ENCODE data around the gene CSAD.
"Not testable (repeated sequence)": the region's sequence is repeated elsewhere in the genome, so short reads cannot be mapped to it uniquely, and the experiment has no call there.

Gene CSAD

DNA sequence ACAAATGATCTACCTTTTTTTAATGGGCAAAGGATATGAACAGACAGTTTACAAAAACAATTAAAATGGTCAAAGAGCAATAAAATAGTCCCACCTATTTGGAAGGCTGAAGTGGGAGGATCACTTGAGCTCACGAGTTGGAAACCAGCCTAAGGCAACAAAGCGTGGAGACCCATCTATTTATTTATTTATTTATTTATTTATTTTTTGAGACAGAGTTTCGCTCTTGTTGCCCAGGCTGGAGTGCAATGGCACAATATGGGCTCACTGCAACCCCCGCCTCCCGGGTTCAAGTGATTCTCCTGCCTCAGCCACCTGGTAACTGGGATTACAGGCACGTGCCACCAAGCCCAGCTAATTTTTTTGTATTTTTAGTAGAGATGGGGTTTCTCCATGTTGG lies 3.3 kb downstream of the CSAD start:
- H3K27ac ChIP-seq (ENCODE audit: low read depth, low read length); H3K4me3 ChIP-seq (ENCODE audit: low read depth, low read length); H3K9ac ChIP-seq (ENCODE audit: low read length); H3K9me3 ChIP-seq (ENCODE audit: control insufficient read depth, insufficient read depth, low read depth, low read length); H3K36me3 ChIP-seq (ENCODE audit: control insufficient read depth, insufficient read depth, low read length): not testable (repeated sequence)
- H3K27me3 ChIP-seq (ENCODE audit: control insufficient read depth, insufficient read depth, low read length): peaks cover 71% of the 10 kb centered on the region
- peaks cover 19% of the 10 kb centered on the region for H3K4me1 ChIP-seq (ENCODE audit: control insufficient read depth, insufficient read depth, low read length)

DNA sequence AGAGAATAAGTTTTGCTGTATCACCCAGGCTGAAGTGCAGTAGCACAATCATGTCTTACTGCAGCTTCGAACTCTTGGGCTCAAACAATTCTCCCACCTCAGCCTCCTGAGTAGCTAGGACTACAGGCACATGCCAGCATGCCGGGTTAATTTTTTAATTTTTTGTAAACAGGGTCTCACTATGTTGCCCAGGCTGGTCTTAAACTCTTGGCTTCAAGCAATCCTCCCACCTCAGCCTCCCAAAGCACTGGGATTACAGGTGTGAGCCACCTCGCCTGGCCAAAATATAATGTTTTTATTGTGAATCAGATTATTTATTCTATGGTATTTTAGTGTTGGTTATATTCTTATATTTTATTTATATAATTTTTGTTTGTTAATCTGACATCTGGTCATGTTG lies 4.0 kb downstream of the CSAD start:
- Histone ChIP-seq H3K4me3 (ENCODE audit: low read depth, low read length) (no peak overlapping the region), H3K27me3 (ENCODE audit: control insufficient read depth, insufficient read depth, low read length) (peaks cover 78% of the 10 kb centered on the region), H3K9ac (ENCODE audit: low read length) (no peak overlapping the region), H3K27ac (ENCODE audit: low read depth, low read length) (no peak overlapping the region), H3K4me1 (ENCODE audit: control insufficient read depth, insufficient read depth, low read length) (peaks cover 19% of the 10 kb centered on the region), H3K9me3 (ENCODE audit: control insufficient read depth, insufficient read depth, low read depth, low read length) (no peaks in the 10 kb centered on the region), H3K36me3 (ENCODE audit: control insufficient read depth, insufficient read depth, low read length) (peaks cover 1% of the 10 kb centered on the region; the same call in 1 of the 2 replicates)

DNA sequence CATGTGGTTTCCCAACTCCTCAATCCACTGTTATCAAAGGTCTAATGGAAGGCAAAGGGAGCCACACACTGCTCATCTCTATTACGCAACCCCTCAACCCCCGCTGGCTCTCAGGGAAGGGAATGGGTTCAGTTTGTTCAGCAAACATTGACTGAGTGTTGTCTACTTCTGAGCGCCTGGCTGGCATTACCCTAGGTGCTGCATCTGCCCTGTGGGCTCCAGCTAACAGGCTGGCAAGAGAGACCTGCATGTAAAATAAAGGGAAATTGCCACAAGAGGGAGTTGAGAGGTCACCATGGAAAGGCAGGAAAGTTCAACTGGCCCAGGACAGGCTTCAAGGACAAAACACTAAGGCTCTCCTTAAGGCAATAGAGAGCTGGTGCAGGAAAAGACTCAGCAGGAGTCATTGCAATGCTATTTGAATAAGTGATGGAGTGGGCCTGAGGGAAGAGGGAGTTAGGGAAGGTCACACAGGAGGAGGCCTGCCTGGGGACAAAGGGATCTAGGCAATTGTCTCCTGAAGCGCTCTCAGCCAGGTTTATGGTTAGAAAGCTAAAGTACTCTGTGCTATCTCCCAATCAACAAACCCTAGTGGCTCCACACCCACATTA lies 5.7 kb downstream of the CSAD start:
- peaks cover 20% of the 10 kb centered on the region for H3K4me1 ChIP-seq (ENCODE audit: control insufficient read depth, insufficient read depth, low read length)
- H3K9me3 ChIP-seq (ENCODE audit: control insufficient read depth, insufficient read depth, low read depth, low read length): no peaks in the 10 kb centered on the region
- no peak overlapping the region for H3K27ac ChIP-seq (ENCODE audit: low read depth, low read length)
- no peak overlapping the region for H3K9ac ChIP-seq (ENCODE audit: low read length)
- peaks cover 96% of the 10 kb centered on the region for H3K27me3 ChIP-seq (ENCODE audit: control insufficient read depth, insufficient read depth, low read length)
- no peaks in the 10 kb centered on the region for H3K36me3 ChIP-seq (ENCODE audit: control insufficient read depth, insufficient read depth, low read length)
- no peak overlapping the region for H3K4me3 ChIP-seq (ENCODE audit: low read depth, low read length)

DNA sequence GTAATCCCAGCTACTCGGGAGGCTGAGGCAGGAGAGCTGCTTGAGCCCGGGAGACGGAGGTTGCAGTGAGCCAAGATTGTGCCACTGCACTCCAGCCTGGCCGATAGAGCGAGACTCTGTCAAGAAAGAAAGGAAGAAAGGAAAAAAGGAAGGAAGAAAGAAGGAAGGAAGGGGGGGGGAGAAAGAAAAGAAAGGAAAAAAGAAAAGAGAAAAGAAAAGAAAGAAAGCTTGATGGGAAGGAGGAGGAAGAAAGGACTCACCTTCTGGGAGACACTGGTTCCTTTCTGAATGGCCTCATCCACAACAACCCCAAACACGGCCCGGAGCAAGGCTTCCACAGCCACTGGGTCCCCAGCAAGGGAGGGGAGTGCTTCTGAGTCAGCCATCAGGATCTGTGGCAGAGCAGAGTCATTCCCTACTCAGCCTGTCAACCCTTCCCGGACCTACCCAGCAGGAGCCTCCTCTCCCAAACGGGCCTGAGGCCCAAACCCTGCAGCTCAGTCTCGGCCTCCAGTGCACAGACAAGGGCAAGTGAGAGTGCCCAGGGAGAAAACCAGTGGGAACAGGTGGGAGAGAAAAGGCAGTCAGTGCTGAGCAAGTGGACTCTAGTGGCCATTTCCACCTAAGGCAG lies 7.5 kb downstream of the CSAD start:
- Histone ChIP-seq H3K9ac (ENCODE audit: low read length) (no peak overlapping the region), H3K36me3 (ENCODE audit: control insufficient read depth, insufficient read depth, low read length) (no peaks in the 10 kb centered on the region), H3K4me1 (ENCODE audit: control insufficient read depth, insufficient read depth, low read length) (peaks cover 17% of the 10 kb centered on the region), H3K9me3 (ENCODE audit: control insufficient read depth, insufficient read depth, low read depth, low read length) (no peaks in the 10 kb centered on the region), H3K27ac (ENCODE audit: low read depth, low read length) (no peak overlapping the region), H3K27me3 (ENCODE audit: control insufficient read depth, insufficient read depth, low read length) (peaks cover 85% of the 10 kb centered on the region), H3K4me3 (ENCODE audit: low read depth, low read length) (no peak overlapping the region)

DNA sequence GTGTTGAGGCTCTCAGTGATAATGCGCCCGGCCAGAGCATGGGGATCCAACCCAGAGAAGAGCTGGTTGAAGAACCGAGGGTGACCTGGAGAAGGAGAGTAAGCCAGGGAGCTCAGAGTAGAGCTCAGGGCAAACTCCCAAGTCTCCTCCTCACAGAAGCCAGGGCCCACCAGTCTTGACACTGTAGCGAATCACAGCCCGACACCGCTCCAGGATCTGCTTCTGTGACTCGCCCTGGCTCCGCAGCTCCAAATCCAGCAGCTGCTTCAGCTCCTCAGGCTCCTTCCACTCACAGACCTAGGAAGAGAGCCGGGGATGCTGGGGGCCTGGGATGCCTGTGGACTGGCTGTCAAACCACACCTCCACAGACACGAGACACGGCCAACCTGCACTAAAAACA lies 8.4 kb downstream of the CSAD start:
- Histone ChIP-seq H3K9me3 (ENCODE audit: control insufficient read depth, insufficient read depth, low read depth, low read length) (no peaks in the 10 kb centered on the region), H3K36me3 (ENCODE audit: control insufficient read depth, insufficient read depth, low read length) (no peaks in the 10 kb centered on the region), H3K27me3 (ENCODE audit: control insufficient read depth, insufficient read depth, low read length) (peaks cover 78% of the 10 kb centered on the region), H3K27ac (ENCODE audit: low read depth, low read length) (no peak overlapping the region), H3K9ac (ENCODE audit: low read length) (no peak overlapping the region), H3K4me1 (ENCODE audit: control insufficient read depth, insufficient read depth, low read length) (peaks cover 17% of the 10 kb centered on the region), H3K4me3 (ENCODE audit: low read depth, low read length) (no peak overlapping the region)

DNA sequence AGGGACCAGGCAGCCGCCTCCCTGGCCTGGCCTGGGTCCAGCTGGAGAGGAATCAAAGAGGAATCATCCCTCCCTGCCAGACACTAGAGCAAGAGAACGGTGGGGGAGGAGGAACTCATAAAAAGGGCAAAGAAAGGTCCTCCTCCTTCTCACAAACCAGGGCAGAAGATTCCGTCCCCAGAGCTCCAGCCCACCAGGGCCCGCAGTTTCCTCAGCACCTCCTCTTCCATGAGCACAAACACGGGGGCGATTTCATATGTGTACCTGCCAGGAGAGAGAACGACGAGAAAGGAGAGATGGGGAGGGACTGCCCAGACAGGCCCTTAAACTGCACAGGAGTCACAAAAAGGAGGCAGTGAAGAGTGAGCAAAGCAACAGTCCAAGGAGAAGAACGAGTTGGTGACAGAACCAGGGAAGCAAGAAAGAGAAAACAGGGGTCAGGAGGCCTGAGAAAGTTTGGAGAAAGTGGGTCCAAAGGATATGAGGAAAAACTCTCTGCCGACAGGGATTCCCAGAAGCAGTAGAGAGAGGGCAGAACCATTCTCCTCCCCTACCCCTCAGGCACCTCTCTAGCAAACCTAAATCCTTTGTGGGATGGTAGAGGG lies 8.9 kb downstream of the CSAD start:
- Histone ChIP-seq H3K9ac (ENCODE audit: low read length) (no peak overlapping the region), H3K27ac (ENCODE audit: low read depth, low read length) (no peak overlapping the region), H3K4me3 (ENCODE audit: low read depth, low read length) (no peak overlapping the region), H3K36me3 (ENCODE audit: control insufficient read depth, insufficient read depth, low read length) (no peaks in the 10 kb centered on the region), H3K27me3 (ENCODE audit: control insufficient read depth, insufficient read depth, low read length) (peaks cover 78% of the 10 kb centered on the region), H3K4me1 (ENCODE audit: control insufficient read depth, insufficient read depth, low read length) (peaks cover 17% of the 10 kb centered on the region), H3K9me3 (ENCODE audit: control insufficient read depth, insufficient read depth, low read depth, low read length) (no peaks in the 10 kb centered on the region)

DNA sequence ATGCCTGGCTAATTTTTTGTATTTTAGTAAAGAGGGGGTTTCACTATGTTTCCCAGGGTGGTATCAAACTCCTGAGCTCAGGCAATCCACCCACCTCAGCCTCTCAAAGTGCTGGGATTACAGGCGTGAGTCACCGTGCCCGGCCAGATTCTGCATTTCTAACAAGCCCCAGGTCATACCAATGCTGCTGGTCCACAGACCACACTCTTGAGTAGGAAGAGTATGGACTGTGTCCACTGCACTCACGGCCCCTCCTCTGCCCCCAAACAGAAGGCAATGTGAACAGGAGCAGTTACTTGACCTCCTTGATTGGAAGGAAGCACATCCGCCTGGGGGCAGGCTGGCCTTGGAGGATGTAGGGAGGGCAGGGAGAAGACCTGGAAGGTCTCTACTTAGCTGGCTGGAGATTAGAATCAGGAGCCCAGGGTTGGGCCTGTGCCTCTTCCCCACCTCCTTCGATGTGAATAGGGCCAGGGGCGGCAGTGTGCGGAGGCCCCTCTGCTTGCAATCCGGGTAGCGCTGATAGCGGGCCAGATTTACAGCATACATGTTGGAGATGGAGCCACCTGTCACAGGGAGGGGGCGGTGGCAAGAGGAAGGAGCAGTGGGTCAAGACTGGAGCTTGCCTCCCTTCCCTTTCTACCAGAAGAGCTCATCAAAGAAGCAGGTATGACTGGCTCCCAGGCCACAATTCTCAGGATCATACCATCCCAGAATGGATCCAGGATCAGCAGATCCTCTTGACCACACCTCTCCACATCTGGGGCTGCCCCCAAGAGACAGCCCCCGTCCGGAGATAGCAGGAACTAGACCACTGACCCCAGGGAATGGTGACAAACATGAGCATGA lies 9.6 kb downstream of the CSAD start:
- Histone ChIP-seq H3K4me3 (ENCODE audit: low read depth, low read length) (no peak overlapping the region), H3K4me1 (ENCODE audit: control insufficient read depth, insufficient read depth, low read length) (peaks cover 17% of the 10 kb centered on the region), H3K36me3 (ENCODE audit: control insufficient read depth, insufficient read depth, low read length) (no peaks in the 10 kb centered on the region), H3K27me3 (ENCODE audit: control insufficient read depth, insufficient read depth, low read length) (peaks cover 77% of the 10 kb centered on the region), H3K27ac (ENCODE audit: low read depth, low read length) (no peak overlapping the region), H3K9ac (ENCODE audit: low read length) (no peak overlapping the region), H3K9me3 (ENCODE audit: control insufficient read depth, insufficient read depth, low read depth, low read length) (no peaks in the 10 kb centered on the region)

DNA sequence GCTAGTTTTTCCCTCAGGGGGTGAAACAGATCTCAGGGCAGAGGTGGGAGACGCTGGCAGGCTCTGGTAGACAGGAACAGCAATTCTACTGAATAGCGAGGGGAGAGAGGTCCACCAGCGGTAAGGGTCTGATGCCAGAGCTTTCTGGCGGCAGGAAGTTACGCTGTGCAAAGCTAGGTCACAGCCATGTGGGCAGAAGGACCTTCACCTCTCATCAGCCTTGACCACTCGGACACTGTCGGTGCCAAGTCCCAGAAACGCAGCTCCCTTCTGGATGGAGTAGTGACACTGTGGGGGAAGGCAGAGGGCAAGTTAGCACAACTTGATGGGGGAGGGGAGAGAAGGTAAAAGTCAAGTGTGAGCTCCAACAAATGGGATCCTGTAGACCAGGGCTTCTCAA lies 10.5 kb downstream of the CSAD start:
- Histone ChIP-seq H3K27ac (ENCODE audit: low read depth, low read length) (no peak overlapping the region), H3K4me3 (ENCODE audit: low read depth, low read length) (no peak overlapping the region), H3K9ac (ENCODE audit: low read length) (no peak overlapping the region), H3K36me3 (ENCODE audit: control insufficient read depth, insufficient read depth, low read length) (no peaks in the 10 kb centered on the region), H3K27me3 (ENCODE audit: control insufficient read depth, insufficient read depth, low read length) (peaks cover 69% of the 10 kb centered on the region), H3K4me1 (ENCODE audit: control insufficient read depth, insufficient read depth, low read length) (peaks cover 11% of the 10 kb centered on the region), H3K9me3 (ENCODE audit: control insufficient read depth, insufficient read depth, low read depth, low read length) (no peaks in the 10 kb centered on the region)

DNA sequence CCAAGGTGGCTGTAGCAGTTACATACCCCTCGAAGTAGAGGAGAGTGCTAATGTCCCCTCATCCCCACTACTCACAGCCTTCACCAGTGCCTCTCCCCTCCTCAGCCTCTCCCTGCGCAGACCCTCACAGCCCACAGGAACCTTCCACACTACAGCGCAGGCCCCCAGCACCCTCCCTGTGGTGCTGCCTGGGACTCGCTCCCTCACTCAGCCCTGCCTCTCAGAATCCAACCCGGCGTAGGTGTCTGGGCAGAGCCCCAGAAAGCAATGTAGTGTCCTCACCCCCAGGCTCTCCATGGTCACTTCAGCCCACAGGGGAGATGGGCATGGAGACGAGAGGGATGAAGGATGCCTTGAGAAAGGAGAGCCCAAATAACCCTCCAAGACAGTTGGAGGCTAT lies 11.1 kb downstream of the CSAD start:
- peaks cover 65% of the 10 kb centered on the region for H3K27me3 ChIP-seq (ENCODE audit: control insufficient read depth, insufficient read depth, low read length)
- H3K27ac ChIP-seq (ENCODE audit: low read depth, low read length): no peak overlapping the region
- H3K9me3 ChIP-seq (ENCODE audit: control insufficient read depth, insufficient read depth, low read depth, low read length): no peaks in the 10 kb centered on the region
- no peak overlapping the region for H3K9ac ChIP-seq (ENCODE audit: low read length)
- peaks cover 8% of the 10 kb centered on the region for H3K4me1 ChIP-seq (ENCODE audit: control insufficient read depth, insufficient read depth, low read length)
- H3K4me3 ChIP-seq (ENCODE audit: low read depth, low read length): no peak overlapping the region
- no peaks in the 10 kb centered on the region for H3K36me3 ChIP-seq (ENCODE audit: control insufficient read depth, insufficient read depth, low read length)

DNA sequence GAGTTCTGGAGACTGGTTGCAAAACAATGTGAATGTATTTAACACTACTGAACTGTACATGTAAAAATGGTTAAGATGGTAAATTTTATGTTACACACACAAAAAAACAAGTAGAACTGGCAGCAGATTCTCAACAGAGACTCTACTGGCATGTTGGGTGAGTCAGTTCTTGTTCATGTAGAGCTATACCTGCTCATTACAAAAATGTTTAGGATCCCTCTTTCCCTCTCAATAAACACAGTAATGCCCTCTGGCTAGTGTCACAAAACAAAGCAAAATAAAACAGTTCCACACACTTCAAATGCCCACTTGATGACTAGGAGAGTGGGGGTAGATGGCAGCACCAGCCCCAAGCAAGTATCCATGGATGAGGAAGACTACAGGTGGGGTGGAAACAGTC lies 13.9 kb downstream of the CSAD start:
- Histone ChIP-seq H3K9ac (ENCODE audit: low read length) (no peak overlapping the region), H3K27me3 (ENCODE audit: control insufficient read depth, insufficient read depth, low read length) (peaks cover 44% of the 10 kb centered on the region), H3K27ac (ENCODE audit: low read depth, low read length) (no peak overlapping the region), H3K4me3 (ENCODE audit: low read depth, low read length) (no peak overlapping the region), H3K4me1 (ENCODE audit: control insufficient read depth, insufficient read depth, low read length) (peaks cover 7% of the 10 kb centered on the region; the same call in 1 of the 2 replicates), H3K36me3 (ENCODE audit: control insufficient read depth, insufficient read depth, low read length) (no peaks in the 10 kb centered on the region), H3K9me3 (ENCODE audit: control insufficient read depth, insufficient read depth, low read depth, low read length) (no peaks in the 10 kb centered on the region)

DNA sequence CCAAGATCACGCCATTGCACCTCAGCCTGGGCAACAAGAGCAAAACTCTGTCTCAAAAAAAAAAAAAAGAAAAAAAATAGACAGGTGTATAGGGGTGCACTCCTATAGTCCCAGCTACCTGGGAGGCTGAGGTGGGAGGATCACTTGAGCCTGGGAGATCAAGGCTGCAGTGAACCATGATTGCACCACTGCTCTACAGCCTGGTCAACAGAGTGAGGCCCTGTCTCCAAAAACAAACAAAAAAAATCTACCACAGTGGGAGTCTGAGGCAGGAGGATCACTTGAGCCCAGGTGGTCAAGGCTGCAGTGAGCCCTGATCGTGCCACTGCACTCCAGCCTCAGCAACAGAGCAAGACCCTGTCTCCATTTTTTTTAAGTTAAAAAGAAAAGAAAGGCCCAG lies 17.7 kb downstream of the CSAD start:
- H3K36me3 ChIP-seq (ENCODE audit: control insufficient read depth, insufficient read depth, low read length); H3K27ac ChIP-seq (ENCODE audit: low read depth, low read length); H3K9ac ChIP-seq (ENCODE audit: low read length); H3K4me1 ChIP-seq (ENCODE audit: control insufficient read depth, insufficient read depth, low read length); H3K9me3 ChIP-seq (ENCODE audit: control insufficient read depth, insufficient read depth, low read depth, low read length); H3K4me3 ChIP-seq (ENCODE audit: low read depth, low read length): not testable (repeated sequence)
- H3K27me3 ChIP-seq (ENCODE audit: control insufficient read depth, insufficient read depth, low read length): peaks cover 50% of the 10 kb centered on the region
